GM21619 (cell line): ENCODE results near the gene PRKG1.
"Not testable (repeated sequence)": the region's sequence is repeated elsewhere in the genome, so short reads cannot be mapped to it uniquely, and the experiment has no call there.

Experiments used
- ATAC-seq: cut with Tn5 transposase; IDR thresholded peaks from one replicate; pipeline ENCODE4 v1.9.1; 2021; ENCODE audit not compliant: unreplicated experiment

Gene PRKG1

DNA sequence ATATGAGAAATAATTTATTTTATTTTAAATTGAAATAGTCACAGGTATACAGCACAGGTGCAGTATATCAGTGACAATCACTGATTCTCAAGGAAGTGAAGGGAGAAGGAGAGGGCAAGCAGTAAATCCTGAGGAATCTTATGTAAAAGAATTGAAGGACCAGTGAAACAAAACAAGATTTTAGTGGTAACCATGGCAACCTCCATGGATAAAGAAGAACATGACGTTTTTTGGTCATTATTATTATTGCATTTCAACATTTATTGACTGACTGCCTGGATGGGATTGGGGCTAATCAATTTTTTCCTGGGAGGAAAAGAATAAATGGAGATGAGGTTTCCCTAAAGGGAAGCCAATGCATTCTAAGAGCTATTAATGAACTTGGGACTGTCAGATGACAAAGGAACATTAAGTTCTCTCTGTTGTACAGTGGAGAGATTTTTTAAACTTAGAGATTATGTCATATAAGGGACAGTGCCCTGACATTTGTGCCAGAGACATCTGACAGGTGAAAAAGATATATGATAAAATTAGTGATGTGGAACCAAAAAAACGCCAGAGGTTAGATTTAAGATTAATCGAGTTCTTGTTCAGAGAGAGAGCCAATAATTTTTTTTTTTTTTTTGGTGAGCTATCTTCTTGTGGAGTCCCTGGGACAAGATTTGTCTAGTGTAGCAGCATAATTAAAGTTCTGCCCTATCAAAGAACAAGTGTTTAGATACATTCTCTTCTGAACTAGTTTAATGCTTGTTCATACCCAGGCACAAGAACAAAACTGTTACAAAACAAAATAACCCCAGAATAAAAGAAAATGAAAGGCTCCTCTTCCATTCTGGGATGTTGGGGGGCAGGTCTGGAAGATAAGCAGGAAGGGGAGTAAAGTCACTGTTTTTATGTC, 345.2 kb downstream of the PRKG1 start:
- no peak for ATAC-seq

- no peak for ATAC-seq
Observed at GRCh38 chr10:51421853-51422252, 347.6 kb downstream of the PRKG1 start.

DNA sequence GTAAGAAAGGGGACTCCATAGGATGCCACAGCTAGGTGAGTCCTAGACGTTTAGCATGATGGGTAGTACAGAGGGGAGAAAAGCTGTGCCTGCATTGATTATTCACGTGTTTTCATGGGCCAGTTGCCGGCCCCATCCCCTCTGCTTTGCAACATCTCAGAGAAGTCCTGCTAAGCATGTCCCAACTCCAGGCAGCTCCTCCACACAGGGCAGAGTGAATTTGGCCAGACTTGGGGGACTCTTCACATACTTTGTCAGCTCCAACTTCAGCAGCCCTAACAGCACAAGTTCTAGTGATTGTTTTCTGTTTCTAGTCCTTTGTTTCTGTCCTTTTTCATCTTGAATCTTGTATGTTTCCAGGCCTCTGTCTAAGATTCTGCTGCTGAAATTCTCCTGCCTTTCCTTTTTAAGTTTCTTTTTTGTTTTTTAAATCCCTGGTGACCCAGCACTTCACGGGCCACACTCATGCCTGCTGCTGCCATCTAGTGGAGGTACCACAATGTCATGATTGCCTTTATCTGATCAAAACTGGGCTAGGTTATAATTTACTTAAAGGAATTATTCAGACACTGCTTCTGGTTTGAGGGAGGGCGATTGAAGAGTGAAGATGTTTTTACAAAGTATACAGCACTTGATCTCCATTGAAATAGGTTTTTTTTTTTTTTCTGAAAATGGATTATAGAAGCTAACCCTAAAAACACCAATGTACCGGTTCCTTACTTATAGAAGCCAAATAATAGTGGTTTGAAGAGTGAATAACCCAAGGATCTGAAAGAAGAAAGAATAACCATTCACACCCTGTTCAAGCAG, 348.2 kb downstream of the PRKG1 start:
- no peak for ATAC-seq

- ATAC-seq = no peak
Observed at GRCh38 chr10:51423121-51423452, 348.8 kb downstream of the PRKG1 start.

DNA sequence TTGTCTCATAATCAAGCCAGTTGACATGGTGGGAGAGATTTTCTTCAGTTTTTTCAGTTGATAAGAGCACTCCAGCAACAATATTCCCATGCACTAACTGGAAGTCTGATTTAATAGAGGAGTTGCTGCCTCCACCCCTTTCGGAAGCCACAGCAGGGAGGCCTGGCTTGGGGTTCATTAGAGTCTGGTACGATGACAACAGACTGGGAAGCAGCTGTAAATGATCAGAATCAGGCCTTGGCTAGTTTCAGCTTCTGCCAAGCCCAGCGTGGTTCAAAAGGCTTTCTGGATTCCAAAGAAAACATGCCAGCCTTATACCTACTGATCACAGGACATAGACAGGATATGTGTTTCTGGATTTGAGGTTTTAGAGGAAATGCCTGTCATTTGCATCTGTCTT, 351.1 kb downstream of the PRKG1 start:
- no peak for ATAC-seq

- ATAC-seq = no peak
Observed at GRCh38 chr10:51427758-51428157, 353.5 kb downstream of the PRKG1 start.

GRCh38 chr10:51430506-51430905, 356.2 kb downstream of the PRKG1 start:
- no peak for ATAC-seq

DNA sequence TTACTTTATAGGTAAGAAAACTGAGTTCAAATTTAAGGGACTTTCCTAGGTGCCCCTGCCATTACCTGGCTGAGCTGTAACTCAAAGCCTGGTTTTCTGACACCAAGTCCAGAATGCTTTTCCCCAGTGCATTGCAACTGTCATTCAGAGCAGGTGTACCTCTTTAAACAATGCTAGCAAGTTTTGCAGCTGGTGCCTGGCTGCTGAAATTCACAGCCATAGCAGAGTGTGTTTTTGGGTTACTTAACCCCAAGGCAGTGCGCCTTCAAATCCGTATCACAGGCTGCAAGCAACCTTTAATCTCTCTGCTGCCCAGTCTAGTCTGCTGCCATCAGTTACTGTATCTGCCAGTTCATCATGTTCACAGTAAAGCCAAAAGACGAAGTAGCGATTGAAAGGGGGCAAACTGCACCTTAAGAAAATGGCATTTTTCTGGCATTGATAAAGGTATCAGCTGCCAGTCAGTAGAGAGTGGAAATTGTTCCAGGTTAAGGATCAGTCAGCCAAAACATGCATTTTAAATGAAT, 359.7 kb downstream of the PRKG1 start:
- no peak for ATAC-seq

DNA sequence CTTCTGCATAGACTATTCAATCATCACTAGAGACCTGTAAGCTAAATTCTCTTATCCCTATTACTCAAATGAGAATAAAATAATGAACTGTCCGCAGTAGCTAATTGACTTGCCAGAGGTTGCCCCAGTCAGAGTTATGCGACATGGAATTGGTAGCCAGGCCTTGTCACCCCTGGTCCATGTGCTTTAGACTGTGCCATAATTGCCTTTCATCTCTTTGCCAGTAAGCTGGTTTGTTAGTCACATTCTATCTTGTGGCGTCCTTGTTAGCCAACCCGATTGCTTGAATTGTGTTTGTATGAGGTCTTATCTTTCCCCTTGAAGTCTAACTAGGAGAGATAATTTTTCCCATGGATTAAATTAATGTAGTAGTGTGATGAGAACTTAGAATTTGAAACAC, 362.5 kb downstream of the PRKG1 start:
- no peak for ATAC-seq

DNA sequence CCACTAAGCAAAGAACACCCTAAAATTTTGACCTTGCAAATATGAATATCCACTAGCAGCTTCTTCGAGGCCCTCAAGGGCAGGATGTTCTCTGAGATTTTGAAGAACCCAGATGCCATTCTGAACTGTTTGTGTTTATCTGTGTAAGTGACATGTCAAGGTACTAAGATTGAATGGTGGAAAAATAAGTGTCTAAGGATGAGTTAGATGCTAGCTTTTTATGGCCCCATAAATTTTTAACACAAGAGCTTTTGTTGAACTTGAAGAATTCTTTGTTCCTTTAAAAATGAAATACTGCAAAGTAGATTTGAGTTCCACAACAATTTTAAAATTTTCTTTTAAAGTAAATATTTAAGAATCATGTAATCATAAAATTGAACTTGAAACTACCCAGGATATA, 365.4 kb downstream of the PRKG1 start:
- ATAC-seq = no peak

DNA sequence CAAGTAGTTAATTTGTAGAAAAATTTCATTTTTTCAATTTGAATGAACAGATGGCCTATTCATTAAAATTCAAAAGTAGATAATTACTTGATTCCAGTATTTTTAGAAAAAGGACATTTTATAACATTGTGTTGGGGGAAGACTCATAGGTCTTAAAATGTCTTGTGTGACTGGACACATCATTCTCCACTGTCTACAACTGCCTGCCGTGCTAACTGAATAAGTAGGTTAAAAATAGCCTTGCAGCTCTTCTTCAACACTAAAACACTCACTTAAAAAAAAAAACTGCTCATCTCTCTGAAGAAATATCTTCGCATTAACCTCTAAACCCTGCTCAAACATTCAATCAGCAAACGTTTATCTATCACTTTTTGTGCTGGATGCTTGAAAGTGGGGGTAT, 371.3 kb downstream of the PRKG1 start:
- no peak for ATAC-seq

DNA sequence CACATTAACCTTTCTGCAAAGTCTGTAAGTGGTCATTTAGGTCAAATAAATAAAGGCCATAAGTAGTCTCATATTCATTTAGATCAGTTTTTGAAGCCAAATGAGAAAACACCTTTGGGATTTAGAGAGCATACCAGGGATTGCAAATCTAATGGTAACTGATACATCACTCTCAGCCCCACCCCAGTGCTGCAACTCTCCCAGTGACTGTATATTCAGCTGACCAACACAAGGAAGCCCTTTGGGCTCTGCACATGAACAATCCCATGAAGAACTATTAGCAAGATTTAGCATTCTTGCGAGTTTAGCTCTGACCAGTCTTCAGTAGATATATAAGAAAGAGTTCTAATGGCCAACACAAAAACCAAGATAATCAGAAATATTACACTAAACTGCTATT, 372.8 kb downstream of the PRKG1 start:
- no peak for ATAC-seq

GRCh38 chr10:51455762-51456161, 381.5 kb downstream of the PRKG1 start:
- ATAC-seq = not testable (repeated sequence)

DNA sequence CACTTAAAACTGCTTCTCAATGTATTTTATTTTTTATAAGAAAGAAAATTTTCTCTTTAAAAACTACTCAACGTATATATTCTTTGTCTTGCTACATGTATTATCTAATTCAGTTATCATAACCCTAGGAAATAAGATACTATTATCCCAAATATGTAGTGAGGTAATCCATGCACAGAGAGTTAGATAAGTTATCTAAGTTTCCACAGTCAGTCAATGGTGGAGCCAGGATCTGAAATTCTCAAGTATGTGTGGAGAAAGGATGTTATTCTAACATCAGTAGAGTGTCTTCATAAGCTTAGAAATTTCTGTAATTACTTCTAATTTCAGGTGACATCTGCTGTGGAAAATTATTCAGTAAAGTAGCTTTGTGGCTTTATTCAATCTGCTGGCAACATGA, 385.2 kb downstream of the PRKG1 start:
- ATAC-seq = no peak

DNA sequence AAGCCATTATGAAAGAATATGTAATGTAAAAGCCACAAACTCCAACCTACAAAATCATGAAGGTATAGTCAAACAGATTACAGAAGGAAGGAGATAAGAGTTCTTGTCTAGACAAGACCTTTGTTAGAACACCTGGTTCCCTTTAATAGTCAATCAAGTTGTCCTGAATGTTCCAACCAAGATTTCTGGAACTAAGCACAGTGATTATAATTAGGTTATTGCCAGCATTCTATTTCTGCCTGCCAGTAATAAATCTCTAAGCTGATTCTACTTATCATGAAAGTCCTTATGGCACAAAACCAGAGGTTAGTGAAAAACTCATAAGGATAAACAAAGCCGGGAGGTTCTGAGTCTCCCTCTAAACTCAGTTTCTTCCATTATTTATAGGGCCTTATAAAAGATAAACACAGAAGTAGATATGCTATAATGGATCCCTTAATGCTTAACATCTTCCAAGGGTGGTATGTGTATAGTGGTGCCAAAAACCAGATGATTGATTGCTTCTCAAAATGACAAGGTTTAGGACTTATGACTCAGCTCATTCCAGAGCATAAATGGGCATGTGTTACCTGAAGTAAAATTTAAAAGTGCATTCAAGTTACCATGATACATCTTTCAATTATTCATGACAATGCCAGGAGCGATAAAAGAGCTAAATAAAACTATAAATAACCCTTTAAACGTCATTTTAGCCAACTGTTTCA, 387.9 kb downstream of the PRKG1 start:
- ATAC-seq = no peak

- no peak for ATAC-seq
Observed at GRCh38 chr10:51468424-51468823, 394.1 kb downstream of the PRKG1 start.

DNA sequence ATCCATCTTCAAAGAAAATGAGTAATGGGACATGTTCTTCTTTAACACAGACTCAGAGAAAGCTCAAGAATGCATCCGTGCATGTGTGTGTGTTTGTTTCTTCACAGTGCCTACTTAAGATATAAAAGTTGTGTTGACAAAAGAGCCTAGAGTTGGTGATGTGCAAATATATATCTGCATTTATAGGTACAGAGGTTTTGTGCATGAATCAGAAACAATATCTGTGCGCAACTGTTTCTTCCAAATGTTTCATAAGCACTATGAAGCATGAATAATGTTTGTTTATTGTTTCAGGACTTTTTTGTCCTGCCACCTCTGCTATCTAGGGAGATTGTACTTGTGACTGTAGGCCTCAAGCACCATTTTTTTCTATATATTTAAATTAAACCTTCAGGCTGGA, 395.4 kb downstream of the PRKG1 start:
- no peak for ATAC-seq

- ATAC-seq = no peak
Observed at GRCh38 chr10:51471271-51471670, 397.0 kb downstream of the PRKG1 start.

DNA sequence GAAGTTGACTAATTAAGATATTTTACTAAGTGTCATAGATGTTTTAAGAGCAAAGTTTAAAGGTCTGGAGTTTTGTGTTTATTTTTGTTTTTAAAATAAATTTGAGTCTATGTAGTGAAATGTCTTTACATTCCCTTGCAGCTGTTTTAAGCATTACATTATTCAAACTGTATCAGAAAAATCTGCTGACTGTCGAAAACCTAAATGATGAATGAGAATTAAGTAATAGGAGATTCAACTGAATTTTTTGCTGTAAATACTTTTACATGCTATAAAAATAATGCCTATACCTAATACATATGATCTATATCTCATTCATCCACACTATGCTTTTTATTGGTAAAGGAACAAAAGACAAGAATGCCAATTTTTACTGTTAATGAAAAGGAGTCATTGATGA, 397.9 kb downstream of the PRKG1 start:
- no peak for ATAC-seq

DNA sequence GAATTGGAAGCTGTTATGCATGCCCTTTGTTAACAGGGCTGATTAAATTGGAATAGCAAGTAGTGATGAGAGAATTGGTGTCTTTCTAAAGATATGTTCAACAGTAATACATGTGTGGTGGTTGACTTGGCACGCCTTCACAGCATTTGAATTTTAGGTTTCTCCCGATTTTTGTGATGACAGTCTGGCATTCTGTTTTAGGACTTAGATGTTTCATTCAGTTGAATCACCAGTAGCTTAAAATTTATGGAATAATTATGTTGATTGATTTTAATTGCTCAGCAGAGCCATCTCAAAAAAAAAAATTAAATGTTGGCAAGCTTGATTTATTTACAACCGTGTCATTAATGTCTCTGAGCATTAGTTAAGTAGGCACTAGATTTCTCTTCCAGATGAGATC, 405.4 kb downstream of the PRKG1 start:
- ATAC-seq = no peak

- no peak for ATAC-seq
Observed at GRCh38 chr10:51485668-51486067, 411.4 kb downstream of the PRKG1 start.
